H1 (cell line): ENCODE data around the gene MYL7. TPM values are rescaled to one million over a fixed set of nuclear protein-coding genes. Genes with fewer than 3 reads are reported as not detected.

Experiments
- CTCF ChIA-PET: fragments of 300-600 bp; sonication (Branson Sonifier 250); formaldehyde crosslinking; loops from one replicate; lab custom pipeline; 2021; ENCODE audit not compliant: partially characterized antibody; lab: Charles Lee
- POLR2A ChIA-PET: fragments of 300-600 bp; sonication (Branson Sonifier 250); formaldehyde crosslinking; loops from one replicate; lab custom pipeline; 2021; ENCODE audit warnings: inconsistent platforms; ENCODE audit not compliant: partially characterized antibody; lab: Charles Lee
- DNase-seq, 2 experiments: peaks; one replicate each; pipeline versions ENCODE4 v3.0.0 to v3.0.0-alpha.2; 2010 to 2022; ENCODE audit warnings: low spot score in 2 of 2, low read depth in 1 of 2, mixed read lengths in 1 of 2
- FAIRE-seq: peaks from 2 replicates; lab custom pipeline; 2011; peaks lifted over from hg19 to GRCh38; lab: Jason Lieb, UNC
- H2AFZ ChIP-seq: 2 replicates; pipeline ENCODE4 v1.8.1; 2012; ENCODE audit warnings: low read length, inconsistent platforms
- H2AK5ac ChIP-seq: 2 replicates; pipeline ENCODE4 v1.6.1; 2013; ENCODE audit warnings: low read depth, low read length
- H2BK120ac ChIP-seq: replicated peaks from 2 replicates; pipeline ENCODE3; 2013; ENCODE audit warnings: low read depth, low read length, inconsistent platforms
- H2BK12ac ChIP-seq: 2 replicates; pipeline ENCODE4 v1.6.1; 2013; ENCODE audit warnings: low read depth, low read length
- H2BK15ac ChIP-seq: 2 replicates; pipeline ENCODE4 v1.6.1; 2013; ENCODE audit warnings: low read length
- H2BK20ac ChIP-seq: 2 replicates; pipeline ENCODE4 v1.6.1; 2013; ENCODE audit warnings: low read length
- H2BK5ac ChIP-seq: 2 replicates; pipeline ENCODE4 v1.6.1; 2013; ENCODE audit warnings: low read depth, low read length
- H3K14ac ChIP-seq: 2 replicates; pipeline ENCODE4 v1.6.1; 2013; ENCODE audit warnings: inconsistent platforms; ENCODE audit not compliant: insufficient read length
- H3K18ac ChIP-seq: 2 replicates; pipeline ENCODE4 v1.6.1; 2013; ENCODE audit warnings: low read length; ENCODE audit errors: extremely low read depth
- H3K23ac ChIP-seq: 2 replicates; pipeline ENCODE4 v1.6.1; 2013; ENCODE audit warnings: inconsistent platforms; ENCODE audit not compliant: insufficient read length
- H3K23me2 ChIP-seq: 2 replicates; pipeline ENCODE4 v1.6.1; 2013; ENCODE audit warnings: low read depth, low read length
- H3K27ac ChIP-seq: 2 replicates; pipeline ENCODE4 v1.6.1; 2011; ENCODE audit warnings: low read depth, low read length, inconsistent platforms
- H3K27me3 ChIP-seq, 4 experiments: replicated peaks in 1 of 4; 1 replicate in 1 of 4; 2 replicates in 3 of 4; pipeline versions ENCODE4 v1.6.1 to v1.8.1; 2011 to 2013; ENCODE audit warnings: low read length in 3 of 4, mild to moderate bottlenecking in 3 of 4, inconsistent platforms in 2 of 4, mixed read lengths in 2 of 4, moderate library complexity in 1 of 4; ENCODE audit not compliant: control insufficient read depth in 3 of 4, insufficient read depth in 3 of 4; ENCODE audit errors: extremely low read depth in 1 of 4
- H3K36me3 ChIP-seq, 4 experiments: 2 replicates each; pipeline versions ENCODE4 v1.6.1 to v1.8.1; 2011 to 2013; ENCODE audit warnings: mild to moderate bottlenecking in 4 of 4, low read length in 3 of 4, moderate library complexity in 2 of 4, control low read depth in 1 of 4, inconsistent platforms in 1 of 4; ENCODE audit not compliant: insufficient read depth in 4 of 4, control insufficient read depth in 2 of 4
- H3K4ac ChIP-seq: replicated peaks from 2 replicates; pipeline ENCODE3; 2013; ENCODE audit warnings: low read length, low read depth, mixed read lengths, inconsistent platforms; ENCODE audit not compliant: insufficient read length
- H3K4me1 ChIP-seq, 4 experiments: replicated peaks in 1 of 4; 1 replicate in 1 of 4; 2 replicates in 3 of 4; pipeline versions ENCODE4 v1.6.1 to v1.8.1; 2011 to 2013; ENCODE audit warnings: low read length in 3 of 4, inconsistent platforms in 2 of 4, mixed read lengths in 1 of 4; ENCODE audit not compliant: insufficient read depth in 4 of 4, control insufficient read depth in 3 of 4
- H3K4me2 ChIP-seq, 2 experiments: 2 replicates each; pipeline versions ENCODE4 v1.6.1 to v1.8.1; 2011 to 2013; ENCODE audit warnings: low read depth in 2 of 2, low read length in 2 of 2, control low read depth in 1 of 2, inconsistent platforms in 1 of 2, mild to moderate bottlenecking in 1 of 2; ENCODE audit not compliant: insufficient read depth in 1 of 2
- H3K4me3 ChIP-seq, 4 experiments: fragments of 200-600, 300-600 bp in 1 of 4; sonication (generic), shearing (Covaris generic), sonication (Bioruptor Twin) in 1 of 4; 2 replicates each; pipeline versions ENCODE4 v1.5.1 to v1.8.1; 2011 to 2016; ENCODE audit warnings: low read length in 4 of 4, low read depth in 3 of 4, control low read depth in 2 of 4, inconsistent platforms in 2 of 4, mild to moderate bottlenecking in 2 of 4, mixed read lengths in 1 of 4, moderate library complexity in 1 of 4; ENCODE audit not compliant: insufficient read depth in 2 of 4; ENCODE audit errors: extremely low read depth in 1 of 4
- H3K56ac ChIP-seq: replicated peaks from 2 replicates; pipeline ENCODE3; 2013; ENCODE audit warnings: low read depth, mild to moderate bottlenecking, mixed read lengths, low read length, inconsistent platforms; ENCODE audit not compliant: insufficient read length
- H3K79me1 ChIP-seq: 2 replicates; pipeline ENCODE4 v1.6.1; 2013; ENCODE audit warnings: low read depth, low read length, control low read depth
- H3K79me2 ChIP-seq, 2 experiments: 2 replicates each; pipeline versions ENCODE4 v1.6.1 to v1.8.1; 2012 to 2013; ENCODE audit warnings: low read length in 2 of 2, mild to moderate bottlenecking in 2 of 2, inconsistent platforms in 1 of 2; ENCODE audit not compliant: insufficient read depth in 2 of 2, control insufficient read depth in 1 of 2
- H3K9ac ChIP-seq, 4 experiments: replicated peaks in 1 of 4; 1 replicate in 1 of 4; 2 replicates in 3 of 4; pipeline versions ENCODE4 v1.6.1 to v1.8.1; 2011 to 2013; ENCODE audit warnings: low read depth in 3 of 4, low read length in 3 of 4, control low read depth in 2 of 4, mild to moderate bottlenecking in 2 of 4, moderate library complexity in 2 of 4, inconsistent platforms in 1 of 4; ENCODE audit errors: extremely low read depth in 1 of 4
- H3K9me3 ChIP-seq, 2 experiments: 2 replicates each; pipeline versions ENCODE4 v1.6.1 to v1.8.1; 2012 to 2013; ENCODE audit warnings: mild to moderate bottlenecking in 2 of 2, moderate library complexity in 2 of 2, control low read depth in 1 of 2, inconsistent platforms in 1 of 2, low read depth in 1 of 2, low read length in 1 of 2, mixed read lengths in 1 of 2; ENCODE audit not compliant: insufficient read depth in 2 of 2
- H4K20me1 ChIP-seq, 2 experiments: replicated peaks in 1 of 2; 2 replicates each; pipeline versions ENCODE3 to v1.8.1; 2011 to 2013; ENCODE audit warnings: inconsistent platforms in 2 of 2, low read length in 2 of 2, mild to moderate bottlenecking in 1 of 2; ENCODE audit not compliant: insufficient read depth in 2 of 2, control insufficient read depth in 1 of 2
- H4K5ac ChIP-seq: 2 replicates; pipeline ENCODE4 v1.6.1; 2013; ENCODE audit warnings: low read length, low read depth, mixed read lengths, inconsistent platforms; ENCODE audit not compliant: insufficient read length
- H4K8ac ChIP-seq: 2 replicates; pipeline ENCODE4 v1.8.0; 2013; ENCODE audit warnings: mild to moderate bottlenecking, moderate library complexity, low read length, inconsistent platforms; ENCODE audit not compliant: insufficient read depth; ENCODE audit errors: extremely low read depth
- H4K91ac ChIP-seq: replicated peaks from 2 replicates; pipeline ENCODE3; 2013; ENCODE audit warnings: low read length, mixed read lengths, inconsistent platforms; ENCODE audit not compliant: insufficient read length
- ATF2 ChIP-seq: IDR thresholded peaks from 2 replicates; pipeline ENCODE4 v1.6.1; 2012; ENCODE audit warnings: low read length, inconsistent platforms
- CBX5 ChIP-seq: fragments of 300-800, 300-1000 bp; sonication (generic); IDR thresholded peaks from 2 replicates; pipeline ENCODE4 v1.7.1; 2016; ENCODE audit warnings: antibody characterized with exemption, low read length, low read depth
- CBX8 ChIP-seq: fragments of 300-800, 300-1000 bp; sonication (generic); IDR thresholded peaks from 2 replicates; pipeline ENCODE4 v1.7.1; 2016; ENCODE audit warnings: low read depth, low read length, borderline replicate concordance
- EP300 ChIP-seq, 2 experiments: IDR thresholded peaks; 1 replicate in 1 of 2; 2 replicates in 1 of 2; pipeline ENCODE4 v1.6.1; 2011 to 2012; ENCODE audit warnings: low read depth in 2 of 2, low read length in 2 of 2, mild to moderate bottlenecking in 2 of 2, borderline replicate concordance in 1 of 2, inconsistent platforms in 1 of 2, moderate library complexity in 1 of 2
- JUND ChIP-seq: IDR thresholded peaks from 2 replicates; pipeline ENCODE4 v1.6.1; 2011; ENCODE audit warnings: mild to moderate bottlenecking, improper control_type of control experiment, low read length
- KDM5A ChIP-seq: fragments of 200-600 bp; IDR thresholded peaks from 2 replicates; pipeline ENCODE4 v1.7.1; 2012; ENCODE audit warnings: mild to moderate bottlenecking, low read length, inconsistent platforms, mixed read lengths
- SIRT6 ChIP-seq: IDR thresholded peaks from one replicate; pipeline ENCODE4 v1.7.1; 2012; ENCODE audit warnings: low read length, inconsistent platforms
- SP1 ChIP-seq: IDR thresholded peaks from 2 replicates; pipeline ENCODE4 v1.6.1; 2011; ENCODE audit warnings: low read depth, low read length
- USF2 ChIP-seq: IDR thresholded peaks from 2 replicates; pipeline ENCODE4 v1.6.1; 2011; ENCODE audit warnings: low read length, improper control_type of control experiment
- YY1 ChIP-seq: IDR thresholded peaks from 2 replicates; pipeline ENCODE4 v1.6.1; 2011; ENCODE audit warnings: low read depth, mild to moderate bottlenecking, low read length
- WGBS, 2 experiments: shearing (Covaris generic) in 1 of 2; methylation state at CpG; one replicate each; pipeline versions ENCODE4 v1.1.6 to v1.1.7; 2013 to 2015; ENCODE audit warnings: low lambda C conversion rate in 2 of 2, mixed read lengths in 2 of 2, inconsistent platforms in 1 of 2, low coverage in 1 of 2, missing lambda C conversion rate in 1 of 2; ENCODE audit not compliant: insufficient replicate concordance in 2 of 2, insufficient coverage in 1 of 2, insufficient read length in 1 of 2; ENCODE audit errors: extremely low coverage in 1 of 2, missing lambda C conversion rate in 1 of 2; 5-methylcytosine and 5-hydroxymethylcytosine counted together
- polyA plus RNA-seq, 7 experiments: library from polyadenylated mRNA; depleted of rRNA in 3 of 7; stranded (reverse) in 5 of 7; unstranded in 2 of 7; fragments of >200 nt in 5 of 7; fragments of 200-250 nt in 2 of 7; gene quantifications; 1 replicate in 5 of 7; 2 replicates in 1 of 7; 4 replicates in 1 of 7; pipeline versions ENCODE4 v1.2.1 to v1.2.3, GENCODE V29; 2011 to 2013; ENCODE audit warnings: missing spikeins in 2 of 7, mixed read lengths in 2 of 7
- total RNA-seq: library from RNA; stranded (reverse); fragmentation: NEBNext Ultra II Directional; extraction: Animal tissue kit (Norgen Biotek cat#: 25700); gene quantifications from 2 replicates; pipeline ENCODE4 v1.2.1, GENCODE V29; 2021
- TF ChIP-seq, protein P1 (sequence below): IDR thresholded peaks from 2 replicates; pipeline ENCODE4 v1.6.1; 2012; ENCODE audit warnings: inconsistent platforms

The MYL7 gene
- total and polyA plus RNA-seq, 2 of the 8 experiments (the other 6 are each of a cell fraction or from before 2014, with no cell fraction given) = 3.3 to 3.4 TPM

- H4K91ac ChIP-seq = no peak overlapping the region
- H3K9ac ChIP-seq = no peak overlapping the region
- no peak overlapping the region for H4K8ac ChIP-seq
- no peak overlapping the region for H2BK20ac ChIP-seq
- no peak overlapping the region for H3K56ac ChIP-seq
- no peaks in the 10 kb centered on the region for H3K79me1 ChIP-seq
- H3K14ac ChIP-seq = no peak overlapping the region
- no peak overlapping the region for H2BK15ac ChIP-seq
- H3K4ac ChIP-seq = no peak overlapping the region
- no peaks in the 10 kb centered on the region for H4K20me1 ChIP-seq
- H3K9me3 ChIP-seq = no peaks in the 10 kb centered on the region
- H3K79me2 ChIP-seq = no peaks in the 10 kb centered on the region
- no peak overlapping the region for H2AFZ ChIP-seq
- WGBS, 2 experiments = 93% methylated on average over 3 of the region's 3 CpGs; no CpG with 5 or more reads in 1 of the 2 experiments
- no peak overlapping the region for H3K23ac ChIP-seq
- no peak overlapping the region for H2BK5ac ChIP-seq
- H3K4me3 ChIP-seq = no peak overlapping the region
- H3K27ac ChIP-seq = no peak overlapping the region
- DNase-seq (no peak), FAIRE-seq (no peak)
- H3K18ac ChIP-seq = no peak overlapping the region
- H4K5ac ChIP-seq = no peak overlapping the region
- no peaks in the 10 kb centered on the region for H3K23me2 ChIP-seq
- CTCF ChIA-PET = interaction anchor here (0.8 to 1.8 kb wide), 4 partner anchors 11 to 23 kb away, joined by 3 to 4 read pairs (median 3); no protein-coding TSS in a partner anchor
- H2BK120ac ChIP-seq = no peak overlapping the region
- no peaks in the 10 kb centered on the region; a peak in 1 of 7 replicates for H3K4me1 ChIP-seq
- no peaks in the 10 kb centered on the region for H3K36me3 ChIP-seq
- no peak overlapping the region for H2BK12ac ChIP-seq
- POLR2A ChIA-PET = interaction anchor here (1.4 to 1.6 kb wide), 2 partner anchors 10 to 16 kb away, joined by 3 read pairs; no protein-coding TSS in a partner anchor
- no peaks in the 10 kb centered on the region for H3K27me3 ChIP-seq
- H3K4me2 ChIP-seq = no peak overlapping the region
- no peak overlapping the region for H2AK5ac ChIP-seq
- TF ChIP-seq KDM5A (no peak), JUND (no peak), SIRT6 (no peak), EP300 (IDR thresholded peaks at IDR 0.05; ENCODE audit: borderline replicate concordance in 1 of 2, low read depth in 2 of 2, low read length in 2 of 2) (no peak), CBX8 (no peak), SP1 (no peak), CBX5 (no peak), USF2 (no peak), ATF2 (no peak), YY1 (no peak)
- TF ChIP-seq, protein P1, sequence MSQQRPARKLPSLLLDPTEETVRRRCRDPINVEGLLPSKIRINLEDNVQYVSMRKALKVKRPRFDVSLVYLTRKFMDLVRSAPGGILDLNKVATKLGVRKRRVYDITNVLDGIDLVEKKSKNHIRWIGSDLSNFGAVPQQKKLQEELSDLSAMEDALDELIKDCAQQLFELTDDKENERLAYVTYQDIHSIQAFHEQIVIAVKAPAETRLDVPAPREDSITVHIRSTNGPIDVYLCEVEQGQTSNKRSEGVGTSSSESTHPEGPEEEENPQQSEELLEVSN = no peak
Observed at GRCh38 chr7:44095781-44096180, 45.4 kb downstream of the MYL7 start.
